ENCODE measurements around the gene PDE7B. TPM values are rescaled to one million over a fixed set of nuclear protein-coding genes. Genes with fewer than 3 reads are reported as not detected.

PDE7B gene
- total RNA-seq, 1 experiment from 2014 or later: not detected

DNA sequence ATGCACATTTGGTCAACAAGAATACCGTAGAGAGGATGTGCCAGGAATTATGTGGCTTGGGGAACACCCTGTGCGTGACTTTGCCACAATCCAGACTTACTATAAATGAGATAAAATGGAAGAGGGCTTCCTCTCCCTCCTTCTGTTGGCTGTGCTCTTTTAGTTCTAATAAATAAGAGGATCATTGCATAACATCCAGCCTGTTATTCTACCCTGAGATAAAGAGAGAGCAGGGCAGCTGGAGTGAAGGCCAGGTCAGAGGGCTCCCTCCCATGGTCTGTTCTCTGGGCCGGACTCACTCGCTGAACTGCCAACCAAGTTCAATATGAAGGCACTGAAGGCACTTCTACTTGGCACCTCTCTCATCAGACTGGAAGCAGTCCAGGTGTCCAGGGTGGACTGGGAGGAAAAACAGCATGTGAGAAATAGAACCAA lies 306.9 kb downstream of the PDE7B start:
- H3K79me2 ChIP-seq (ENCODE audit: low read length): no peaks in the 10 kb centered on the region
- no TSS peak for BruUV-seq (replicated peaks)
- no peaks in the 10 kb centered on the region for H3K27me3 ChIP-seq (ENCODE audit: low read length)
- ChIA-PET CTCF (no interaction called here), POLR2A (ENCODE audit: unreplicated experiment) (interaction anchor here (0.5 kb wide), 1 partner anchor 111 kb away, joined by 3 read pairs; no protein-coding TSS in a partner anchor)
- TF ChIP-seq EZH2phosphoT487 (IDR thresholded peaks at IDR 0.05; ENCODE audit: borderline replicate concordance, low read length) (no peak), EZH2 (IDR thresholded peaks at IDR 0.05; ENCODE audit: low read length, unreplicated experiment) (no peak)
- TF ChIP-seq, protein P1, sequence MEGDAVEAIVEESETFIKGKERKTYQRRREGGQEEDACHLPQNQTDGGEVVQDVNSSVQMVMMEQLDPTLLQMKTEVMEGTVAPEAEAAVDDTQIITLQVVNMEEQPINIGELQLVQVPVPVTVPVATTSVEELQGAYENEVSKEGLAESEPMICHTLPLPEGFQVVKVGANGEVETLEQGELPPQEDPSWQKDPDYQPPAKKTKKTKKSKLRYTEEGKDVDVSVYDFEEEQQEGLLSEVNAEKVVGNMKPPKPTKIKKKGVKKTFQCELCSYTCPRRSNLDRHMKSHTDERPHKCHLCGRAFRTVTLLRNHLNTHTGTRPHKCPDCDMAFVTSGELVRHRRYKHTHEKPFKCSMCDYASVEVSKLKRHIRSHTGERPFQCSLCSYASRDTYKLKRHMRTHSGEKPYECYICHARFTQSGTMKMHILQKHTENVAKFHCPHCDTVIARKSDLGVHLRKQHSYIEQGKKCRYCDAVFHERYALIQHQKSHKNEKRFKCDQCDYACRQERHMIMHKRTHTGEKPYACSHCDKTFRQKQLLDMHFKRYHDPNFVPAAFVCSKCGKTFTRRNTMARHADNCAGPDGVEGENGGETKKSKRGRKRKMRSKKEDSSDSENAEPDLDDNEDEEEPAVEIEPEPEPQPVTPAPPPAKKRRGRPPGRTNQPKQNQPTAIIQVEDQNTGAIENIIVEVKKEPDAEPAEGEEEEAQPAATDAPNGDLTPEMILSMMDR (conservative IDR thresholded peaks at IDR 0.05; ENCODE audit: low read depth, low read length): no peak
- intact Hi-C loops (cut with micrococcal nuclease): no loop called here
- H3F3A ChIP-seq (ENCODE audit: low read length, unreplicated experiment): no peaks in the 10 kb centered on the region
- no peaks in the 10 kb centered on the region for H4K20me1 ChIP-seq (ENCODE audit: low read length)
- H2AFZ ChIP-seq (ENCODE audit: low read length): no peak overlapping the region
- H3K36me3 ChIP-seq (ENCODE audit: low read depth, low read length): no peaks in the 10 kb centered on the region
- no peaks in the 10 kb centered on the region for H3K9me3 ChIP-seq (ENCODE audit: low read length)
- DNase-seq (no peak), ATAC-seq (no peak)
- no peak overlapping the region for H3K27ac ChIP-seq (ENCODE audit: low read length)
- no peak overlapping the region for H3K9ac ChIP-seq (ENCODE audit: low read length)
- no peak overlapping the region for H3K4me2 ChIP-seq (ENCODE audit: low read length)
- no peaks in the 10 kb centered on the region for H3K4me1 ChIP-seq (ENCODE audit: insufficient read depth, low read length)
- H3K4me3 ChIP-seq (ENCODE audit: low read length): no peak overlapping the region
- H3K9me2 ChIP-seq (replicated peaks; ENCODE audit: low read length): no peaks in the 10 kb centered on the region

DNA sequence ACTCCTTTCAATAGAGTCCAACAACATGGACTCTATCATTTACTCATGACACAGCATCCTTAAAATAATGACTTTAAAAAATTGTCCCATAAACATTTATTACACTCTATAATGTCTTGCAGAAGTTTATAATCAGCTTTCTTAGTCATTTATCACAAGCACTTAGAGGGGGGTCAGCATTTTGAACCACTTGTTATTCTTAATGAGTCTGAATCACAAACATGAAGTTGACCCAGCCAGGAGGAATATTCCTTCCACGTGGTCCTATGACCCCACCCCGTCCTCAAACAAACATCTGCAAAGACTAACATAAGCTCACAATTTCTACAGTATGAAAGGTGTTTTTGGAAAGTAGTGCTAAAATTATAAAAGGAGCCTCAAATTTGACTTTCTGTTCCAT lies 307.5 kb downstream of the PDE7B start:
- intact Hi-C loops (cut with micrococcal nuclease): no loop called here
- no TSS peak for BruUV-seq (replicated peaks)
- ChIA-PET POLR2A (ENCODE audit: unreplicated experiment) (interaction anchor here (0.5 to 0.6 kb wide), 2 partner anchors 10 to 110 kb away, joined by 3 to 4 read pairs; no protein-coding TSS in a partner anchor), CTCF (no interaction called here)
- Histone ChIP-seq H3F3A (ENCODE audit: low read length, unreplicated experiment) (no peaks in the 10 kb centered on the region), H3K9me2 (replicated peaks; ENCODE audit: low read length) (no peaks in the 10 kb centered on the region), H2AFZ (ENCODE audit: low read length) (no peak overlapping the region), H4K20me1 (ENCODE audit: low read length) (no peaks in the 10 kb centered on the region), H3K4me1 (ENCODE audit: insufficient read depth, low read length) (no peaks in the 10 kb centered on the region), H3K4me2 (ENCODE audit: low read length) (no peak overlapping the region), H3K27ac (ENCODE audit: low read length) (no peak overlapping the region), H3K79me2 (ENCODE audit: low read length) (no peaks in the 10 kb centered on the region), H3K4me3 (ENCODE audit: low read length) (no peak overlapping the region), H3K9me3 (ENCODE audit: low read length) (no peaks in the 10 kb centered on the region), H3K9ac (ENCODE audit: low read length) (no peak overlapping the region), H3K36me3 (ENCODE audit: low read depth, low read length) (no peaks in the 10 kb centered on the region), H3K27me3 (ENCODE audit: low read length) (no peaks in the 10 kb centered on the region)
- TF ChIP-seq EZH2 (IDR thresholded peaks at IDR 0.05; ENCODE audit: low read length, unreplicated experiment) (no peak), EZH2phosphoT487 (IDR thresholded peaks at IDR 0.05; ENCODE audit: borderline replicate concordance, low read length) (no peak)
- TF ChIP-seq, protein P1 (conservative IDR thresholded peaks at IDR 0.05; ENCODE audit: low read depth, low read length): no peak
- ATAC-seq: no peak
- DNase-seq: no peak

DNA sequence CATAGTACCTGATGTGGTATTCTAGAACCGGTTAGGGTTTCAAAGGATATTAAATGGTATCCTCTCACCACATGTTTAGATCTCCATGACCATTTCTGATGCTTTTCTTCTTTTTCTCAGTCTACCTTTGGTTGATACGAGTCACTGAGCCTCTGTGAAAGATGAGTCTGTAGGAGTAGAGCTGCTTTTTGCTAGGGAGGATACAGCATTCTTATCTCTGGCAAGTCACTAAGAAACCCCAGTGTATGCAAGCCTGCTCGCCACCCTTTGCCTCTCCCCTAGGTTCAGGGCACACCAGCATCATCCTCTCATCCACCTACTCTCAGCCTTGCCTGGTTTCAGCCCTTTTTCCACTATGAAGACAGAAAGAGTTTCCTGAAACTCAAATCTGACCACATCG lies 308.7 kb downstream of the PDE7B start:
- BruUV-seq (replicated peaks): no TSS peak
- Histone ChIP-seq H3K27me3 (ENCODE audit: low read length) (no peaks in the 10 kb centered on the region), H4K20me1 (ENCODE audit: low read length) (no peaks in the 10 kb centered on the region), H2AFZ (ENCODE audit: low read length) (no peak overlapping the region), H3K4me1 (ENCODE audit: insufficient read depth, low read length) (no peaks in the 10 kb centered on the region), H3K27ac (ENCODE audit: low read length) (no peak overlapping the region), H3K4me2 (ENCODE audit: low read length) (no peak overlapping the region), H3K9me3 (ENCODE audit: low read length) (no peaks in the 10 kb centered on the region), H3K9me2 (replicated peaks; ENCODE audit: low read length) (no peaks in the 10 kb centered on the region), H3F3A (ENCODE audit: low read length, unreplicated experiment) (no peaks in the 10 kb centered on the region), H3K79me2 (ENCODE audit: low read length) (no peaks in the 10 kb centered on the region), H3K9ac (ENCODE audit: low read length) (no peak overlapping the region), H3K4me3 (ENCODE audit: low read length) (no peak overlapping the region), H3K36me3 (ENCODE audit: low read depth, low read length) (no peaks in the 10 kb centered on the region)
- intact Hi-C loops (cut with micrococcal nuclease): no loop called here
- DNase-seq (no peak), ATAC-seq (no peak)
- CTCF ChIA-PET: no interaction called here
- POLR2A ChIA-PET (ENCODE audit: unreplicated experiment): no interaction called here
- TF ChIP-seq, protein P1 (conservative IDR thresholded peaks at IDR 0.05; ENCODE audit: low read depth, low read length): no peak
- no peak for TF ChIP-seq EZH2 (IDR thresholded peaks at IDR 0.05; ENCODE audit: low read length, unreplicated experiment)
- no peak for TF ChIP-seq EZH2phosphoT487 (IDR thresholded peaks at IDR 0.05; ENCODE audit: borderline replicate concordance, low read length)
